Stomach (tissue), 4 donors: Measurements from ENCODE around the gene RNF213.

Experiments used
- EP300 ChIP-seq: sonication (generic); formaldehyde crosslinking; IDR thresholded peaks from one replicate; pipeline ENCODE4 v1.6.1; 2017; ENCODE audit warnings: antibody characterized with exemption
- POLR2A ChIP-seq, 4 donors: fragments of 450-650 bp; IDR thresholded peaks; one replicate each; pipeline ENCODE4 v1.6.1; 2016; ENCODE audit warnings: antibody characterized with exemption in 4 of 4, control low read depth in 2 of 4, mild to moderate bottlenecking in 1 of 4, moderate library complexity in 1 of 4
- TF ChIP-seq, protein P1 (sequence below), 7 experiments: fragments of 450-650 bp in 4 of 7; fragments of 200-600 bp in 3 of 7; sonication (generic) in 3 of 7; IDR thresholded peaks; one replicate each; pipeline ENCODE4 v1.5.1; 2016 to 2019; ENCODE audit warnings: antibody characterized with exemption in 7 of 7, control low read depth in 2 of 7, mild to moderate bottlenecking in 1 of 7

DNA sequence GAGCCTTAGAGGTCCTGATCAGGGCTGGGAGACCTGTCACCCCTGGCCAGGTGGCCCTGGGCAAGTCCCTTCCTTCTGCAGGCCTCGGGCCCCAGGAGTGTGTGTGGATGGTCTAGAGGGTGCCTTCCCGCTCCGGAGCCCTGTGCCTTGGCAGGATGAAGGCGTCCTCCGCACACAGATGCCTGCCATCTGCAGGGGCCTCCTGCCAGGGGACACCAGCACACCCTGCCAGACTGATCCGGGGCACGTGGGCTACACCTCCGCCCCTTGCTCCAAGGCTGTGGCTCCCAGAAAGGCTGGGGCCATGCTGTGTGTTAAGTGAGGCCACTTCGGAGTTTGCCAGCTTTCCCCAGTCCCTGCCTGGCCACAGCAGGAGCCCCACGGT is 185.1 kb downstream of the RNF213 start:
- TF ChIP-seq EP300 (no peak), POLR2A (IDR thresholded peaks at IDR 0.05) (no peak)
- TF ChIP-seq, protein P1, sequence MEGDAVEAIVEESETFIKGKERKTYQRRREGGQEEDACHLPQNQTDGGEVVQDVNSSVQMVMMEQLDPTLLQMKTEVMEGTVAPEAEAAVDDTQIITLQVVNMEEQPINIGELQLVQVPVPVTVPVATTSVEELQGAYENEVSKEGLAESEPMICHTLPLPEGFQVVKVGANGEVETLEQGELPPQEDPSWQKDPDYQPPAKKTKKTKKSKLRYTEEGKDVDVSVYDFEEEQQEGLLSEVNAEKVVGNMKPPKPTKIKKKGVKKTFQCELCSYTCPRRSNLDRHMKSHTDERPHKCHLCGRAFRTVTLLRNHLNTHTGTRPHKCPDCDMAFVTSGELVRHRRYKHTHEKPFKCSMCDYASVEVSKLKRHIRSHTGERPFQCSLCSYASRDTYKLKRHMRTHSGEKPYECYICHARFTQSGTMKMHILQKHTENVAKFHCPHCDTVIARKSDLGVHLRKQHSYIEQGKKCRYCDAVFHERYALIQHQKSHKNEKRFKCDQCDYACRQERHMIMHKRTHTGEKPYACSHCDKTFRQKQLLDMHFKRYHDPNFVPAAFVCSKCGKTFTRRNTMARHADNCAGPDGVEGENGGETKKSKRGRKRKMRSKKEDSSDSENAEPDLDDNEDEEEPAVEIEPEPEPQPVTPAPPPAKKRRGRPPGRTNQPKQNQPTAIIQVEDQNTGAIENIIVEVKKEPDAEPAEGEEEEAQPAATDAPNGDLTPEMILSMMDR (IDR thresholded peaks at IDR 0.05), result no peak
